Measurements from ENCODE around the gene DSTYK. TPM values are rescaled to one million over a fixed set of nuclear protein-coding genes. Genes with fewer than 3 reads are reported as not detected.

DSTYK gene, protein sequence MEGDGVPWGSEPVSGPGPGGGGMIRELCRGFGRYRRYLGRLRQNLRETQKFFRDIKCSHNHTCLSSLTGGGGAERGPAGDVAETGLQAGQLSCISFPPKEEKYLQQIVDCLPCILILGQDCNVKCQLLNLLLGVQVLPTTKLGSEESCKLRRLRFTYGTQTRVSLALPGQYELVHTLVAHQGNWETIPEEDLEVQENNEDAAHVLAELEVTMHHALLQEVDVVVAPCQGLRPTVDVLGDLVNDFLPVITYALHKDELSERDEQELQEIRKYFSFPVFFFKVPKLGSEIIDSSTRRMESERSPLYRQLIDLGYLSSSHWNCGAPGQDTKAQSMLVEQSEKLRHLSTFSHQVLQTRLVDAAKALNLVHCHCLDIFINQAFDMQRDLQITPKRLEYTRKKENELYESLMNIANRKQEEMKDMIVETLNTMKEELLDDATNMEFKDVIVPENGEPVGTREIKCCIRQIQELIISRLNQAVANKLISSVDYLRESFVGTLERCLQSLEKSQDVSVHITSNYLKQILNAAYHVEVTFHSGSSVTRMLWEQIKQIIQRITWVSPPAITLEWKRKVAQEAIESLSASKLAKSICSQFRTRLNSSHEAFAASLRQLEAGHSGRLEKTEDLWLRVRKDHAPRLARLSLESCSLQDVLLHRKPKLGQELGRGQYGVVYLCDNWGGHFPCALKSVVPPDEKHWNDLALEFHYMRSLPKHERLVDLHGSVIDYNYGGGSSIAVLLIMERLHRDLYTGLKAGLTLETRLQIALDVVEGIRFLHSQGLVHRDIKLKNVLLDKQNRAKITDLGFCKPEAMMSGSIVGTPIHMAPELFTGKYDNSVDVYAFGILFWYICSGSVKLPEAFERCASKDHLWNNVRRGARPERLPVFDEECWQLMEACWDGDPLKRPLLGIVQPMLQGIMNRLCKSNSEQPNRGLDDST
- 1 to 10 TPM; 6.5 to 8.6 TPM for total RNA-seq

DNA sequence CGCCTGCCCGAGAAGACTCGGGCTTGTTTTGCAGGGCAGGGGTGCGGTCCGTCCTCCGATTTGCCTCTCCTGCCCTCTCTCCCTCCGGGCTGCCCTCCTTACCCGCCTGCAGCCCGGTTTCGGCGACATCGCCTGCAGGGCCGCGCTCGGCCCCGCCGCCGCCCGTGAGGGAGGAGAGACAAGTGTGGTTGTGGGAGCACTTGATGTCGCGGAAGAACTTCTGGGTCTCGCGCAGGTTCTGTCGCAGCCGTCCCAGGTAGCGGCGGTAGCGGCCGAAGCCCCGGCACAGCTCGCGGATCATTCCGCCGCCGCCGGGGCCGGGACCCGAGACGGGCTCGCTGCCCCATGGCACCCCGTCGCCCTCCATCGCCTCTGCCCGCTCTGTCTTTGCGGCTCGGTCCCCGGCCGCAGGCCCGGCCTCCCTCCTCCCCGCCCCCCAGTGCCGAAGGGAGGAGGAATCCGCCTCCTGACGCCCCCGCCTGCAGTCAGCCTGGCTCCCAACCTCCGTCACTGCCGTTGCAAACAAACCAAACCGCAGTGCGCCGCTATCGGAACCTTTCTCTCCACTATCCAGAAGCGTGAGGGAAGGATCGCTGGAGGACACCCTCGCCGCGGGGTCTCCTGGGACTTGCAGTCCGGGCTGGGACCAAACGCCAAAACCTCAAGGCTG lies at the start of gene DSTYK:
Gene DSTYK (minus strand): TSS at position 534 of the 670 bp plus-strand sequence. CDS start 167 bp downstream, at position 367.
- TF ChIP-seq, protein P1, sequence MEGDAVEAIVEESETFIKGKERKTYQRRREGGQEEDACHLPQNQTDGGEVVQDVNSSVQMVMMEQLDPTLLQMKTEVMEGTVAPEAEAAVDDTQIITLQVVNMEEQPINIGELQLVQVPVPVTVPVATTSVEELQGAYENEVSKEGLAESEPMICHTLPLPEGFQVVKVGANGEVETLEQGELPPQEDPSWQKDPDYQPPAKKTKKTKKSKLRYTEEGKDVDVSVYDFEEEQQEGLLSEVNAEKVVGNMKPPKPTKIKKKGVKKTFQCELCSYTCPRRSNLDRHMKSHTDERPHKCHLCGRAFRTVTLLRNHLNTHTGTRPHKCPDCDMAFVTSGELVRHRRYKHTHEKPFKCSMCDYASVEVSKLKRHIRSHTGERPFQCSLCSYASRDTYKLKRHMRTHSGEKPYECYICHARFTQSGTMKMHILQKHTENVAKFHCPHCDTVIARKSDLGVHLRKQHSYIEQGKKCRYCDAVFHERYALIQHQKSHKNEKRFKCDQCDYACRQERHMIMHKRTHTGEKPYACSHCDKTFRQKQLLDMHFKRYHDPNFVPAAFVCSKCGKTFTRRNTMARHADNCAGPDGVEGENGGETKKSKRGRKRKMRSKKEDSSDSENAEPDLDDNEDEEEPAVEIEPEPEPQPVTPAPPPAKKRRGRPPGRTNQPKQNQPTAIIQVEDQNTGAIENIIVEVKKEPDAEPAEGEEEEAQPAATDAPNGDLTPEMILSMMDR (IDR thresholded peaks at IDR 0.05), result peak in 2 of 7 experiments; percentile 6 to 23
- TF ChIP-seq POLR2A (IDR thresholded peaks at IDR 0.05), result peak; percentile 59 to 87 (median 87)
- H3K27ac ChIP-seq, result peak within 1 kb of the TSS; percentile 80 to 94 (median 88)
- intact Hi-C loops (cut with DNase I), result no loop called here
- ATAC-seq (peak; percentile 93), DNase-seq (peak; percentile 90 to 95 (median 92))
- WGBS, 2 donors, result 0% methylated on average over 35 to 60 of the region's 67 CpGs
- no peaks in the 10 kb centered on the region for H3K27me3 ChIP-seq
- no peaks in the 10 kb centered on the region for H3K36me3 ChIP-seq (replicated peaks in 1 of 2; ENCODE audit: insufficient read depth in 1 of 2, low read depth in 2 of 2)
- no peaks in the 10 kb centered on the region for H3K9me3 ChIP-seq
- peaks cover 12% of the 10 kb centered on the region for H3K4me1 ChIP-seq
- H3K4me3 ChIP-seq, result peak within 1 kb of the TSS; percentile 88 to 95

DNA sequence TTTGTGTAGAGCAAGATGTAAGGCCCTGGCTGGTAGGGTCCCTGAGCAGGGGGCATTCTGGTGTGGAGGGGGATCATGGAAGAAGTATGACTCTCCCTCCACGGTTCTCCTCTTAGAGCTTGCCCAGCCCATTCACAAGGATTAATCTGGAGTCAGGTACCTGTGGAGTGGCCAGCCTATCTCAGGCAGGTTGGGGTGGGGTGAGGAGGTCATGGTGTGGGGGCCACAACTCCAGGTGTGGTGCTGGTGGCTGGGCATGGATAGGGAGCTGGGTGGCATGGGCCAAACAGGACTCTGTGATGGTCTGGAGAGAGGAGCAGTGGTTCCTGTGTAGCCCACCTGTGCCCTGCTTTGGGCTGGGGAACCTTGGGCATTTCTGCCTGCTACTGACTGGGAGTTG lies 48.5 kb upstream of the DSTYK start:
- Histone ChIP-seq H3K4me3 (no peak overlapping the region), H3K27me3 (no peaks in the 10 kb centered on the region), H3K4me1 (no peaks in the 10 kb centered on the region), H3K9me3 (no peaks in the 10 kb centered on the region), H3K36me3 (replicated peaks in 1 of 2; ENCODE audit: insufficient read depth in 1 of 2, low read depth in 2 of 2) (no peaks in the 10 kb centered on the region), H3K27ac (no peak overlapping the region)
- no peak for DNase-seq
- intact Hi-C loops (cut with DNase I), result loop anchor here (5.0 kb wide), 1 partner anchor 278 kb away; no protein-coding TSS in a partner anchor
- no peak for TF ChIP-seq POLR2A (IDR thresholded peaks at IDR 0.05)
- TF ChIP-seq, protein P1 (IDR thresholded peaks at IDR 0.05), result no peak
- 56% methylated on average over 1 of the region's 1 CpG for WGBS, 2 donors
- ATAC-seq, result no peak

DNA sequence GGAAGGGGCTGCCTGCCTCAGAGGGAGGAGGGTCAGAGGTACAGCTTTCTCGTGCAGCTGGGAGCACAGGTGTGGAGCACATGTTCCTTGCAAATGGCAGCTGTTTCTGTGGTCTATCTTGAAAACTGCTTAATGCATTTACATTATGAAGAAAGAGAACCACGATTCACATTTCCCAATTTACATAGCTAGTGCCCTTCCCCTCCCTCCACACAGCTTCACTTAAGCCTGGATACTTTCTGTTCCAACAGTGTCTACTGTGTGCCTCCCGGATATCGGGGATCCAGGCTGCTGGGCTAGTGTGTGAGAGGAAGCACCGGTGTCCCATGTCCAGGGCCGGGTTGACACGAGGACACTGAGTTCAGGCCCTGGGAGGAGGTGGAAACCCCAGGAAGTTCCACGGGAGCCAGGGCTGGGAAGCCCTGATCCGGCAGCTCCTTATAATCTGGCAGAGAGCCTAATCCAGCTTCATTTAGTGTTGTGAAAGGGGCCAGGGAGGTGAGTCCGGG lies 47.9 kb upstream of the DSTYK start:
- Histone ChIP-seq H3K4me1 (no peaks in the 10 kb centered on the region), H3K27ac (no peak overlapping the region), H3K36me3 (replicated peaks in 1 of 2; ENCODE audit: insufficient read depth in 1 of 2, low read depth in 2 of 2) (no peaks in the 10 kb centered on the region), H3K4me3 (no peak overlapping the region), H3K27me3 (no peaks in the 10 kb centered on the region), H3K9me3 (no peaks in the 10 kb centered on the region)
- ATAC-seq (no peak), DNase-seq (no peak)
- intact Hi-C loops (cut with DNase I), result loop anchor here (5.0 kb wide), 1 partner anchor 277 kb away; no protein-coding TSS in a partner anchor
- TF ChIP-seq, protein P1 (IDR thresholded peaks at IDR 0.05), result no peak
- TF ChIP-seq POLR2A (IDR thresholded peaks at IDR 0.05), result no peak
- WGBS, 2 donors, result 46 to 62% methylated on average over 7 to 10 of the region's 10 CpGs

DNA sequence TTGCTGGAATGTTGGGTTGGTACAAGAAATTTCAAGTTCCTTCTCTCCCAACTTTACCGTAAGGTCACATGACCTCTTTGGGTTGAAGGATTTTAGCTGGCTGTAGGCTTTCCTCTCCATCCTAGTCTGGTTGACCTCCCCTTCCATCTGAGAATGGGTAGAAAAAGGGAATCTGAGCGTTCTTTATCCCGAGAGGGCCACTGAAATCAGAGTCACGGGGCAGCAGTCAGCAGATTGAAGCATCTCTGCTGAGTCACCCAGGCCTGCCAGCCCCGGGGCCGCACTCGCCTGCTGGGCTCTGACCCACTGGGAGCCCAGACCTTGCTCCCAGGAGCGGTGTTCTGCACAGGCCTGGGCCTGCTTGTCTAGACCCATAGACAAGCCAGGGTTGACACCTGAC lies 47.2 kb upstream of the DSTYK start:
- DNase-seq, result no peak
- Histone ChIP-seq H3K4me1 (no peaks in the 10 kb centered on the region), H3K4me3 (no peak overlapping the region), H3K27ac (no peak overlapping the region), H3K36me3 (replicated peaks in 1 of 2; ENCODE audit: insufficient read depth in 1 of 2, low read depth in 2 of 2) (no peaks in the 10 kb centered on the region), H3K27me3 (no peaks in the 10 kb centered on the region), H3K9me3 (no peaks in the 10 kb centered on the region)
- TF ChIP-seq, protein P1 (IDR thresholded peaks at IDR 0.05), result no peak
- TF ChIP-seq POLR2A (IDR thresholded peaks at IDR 0.05), result no peak
- ATAC-seq, result no peak
- intact Hi-C loops (cut with DNase I), result loop anchor here (5.0 kb wide), 1 partner anchor 276 kb away; no protein-coding TSS in a partner anchor
- WGBS, 2 donors, result 76 to 88% methylated on average over 7 to 8 of the region's 8 CpGs

All from body of pancreas (tissue), 4 donors.